NOMO-1 treated with DMSO at 0.1 percent for 48 hours (cell line): ENCODE results near the gene SYNGR4.
A peak's percentile ranks its signal among the peaks of the same experiment; 100 is the strongest.
"Not testable (repeated sequence)": the region's sequence is repeated elsewhere in the genome, so short reads cannot be mapped to it uniquely, and the experiment has no call there.

Experiments used
- DNase-seq: peaks from one replicate; lab custom pipeline; 2025; ENCODE audit not compliant: unreplicated experiment; lab: John Stamatoyannopoulos, UW

Gene SYNGR4, protein sequence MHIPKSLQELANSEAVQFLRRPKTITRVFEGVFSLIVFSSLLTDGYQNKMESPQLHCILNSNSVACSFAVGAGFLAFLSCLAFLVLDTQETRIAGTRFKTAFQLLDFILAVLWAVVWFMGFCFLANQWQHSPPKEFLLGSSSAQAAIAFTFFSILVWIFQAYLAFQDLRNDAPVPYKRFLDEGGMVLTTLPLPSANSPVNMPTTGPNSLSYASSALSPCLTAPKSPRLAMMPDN

DNA sequence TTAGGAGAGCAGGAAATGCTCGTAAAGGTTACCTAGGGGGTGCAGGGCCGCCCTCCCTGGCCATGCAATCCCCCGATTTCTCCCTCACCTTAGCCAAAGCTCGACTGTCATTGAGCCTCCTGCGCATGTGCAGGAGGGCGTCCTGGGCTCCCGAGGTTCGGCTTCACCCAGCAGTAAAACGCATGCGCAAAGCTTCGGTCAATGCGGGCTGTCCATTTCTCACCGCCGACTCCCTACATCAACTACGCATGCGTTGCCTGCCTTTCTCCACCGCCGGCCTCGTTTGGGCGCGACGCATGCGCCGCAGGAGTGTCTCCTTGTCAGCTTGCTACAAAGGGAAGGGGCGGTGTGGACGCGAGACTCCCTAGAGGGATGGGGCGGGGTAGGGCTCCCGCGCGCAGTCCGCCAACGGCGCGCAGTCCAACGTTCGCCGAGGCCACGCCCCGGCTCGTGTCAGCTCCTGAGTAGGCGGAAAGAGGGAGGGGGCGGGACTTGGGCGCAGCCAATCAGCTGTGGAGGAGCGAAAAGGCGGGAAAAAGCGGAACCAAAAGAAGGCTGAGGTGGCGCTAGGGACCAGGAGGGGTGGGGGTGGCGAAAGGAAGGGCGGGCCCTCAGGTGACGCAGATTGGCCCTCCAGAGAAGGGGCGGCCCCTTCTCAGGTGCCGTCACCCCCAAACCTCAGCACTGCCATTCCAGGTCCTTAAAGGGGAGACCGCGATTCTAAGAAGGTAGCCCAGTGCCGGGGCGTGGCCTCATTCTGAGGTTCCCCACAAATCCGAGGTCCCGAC, at the start of gene SYNGR4, which contains the start of gene TMEM143:
TSS of gene SYNGR4 (plus strand) at position 558 of the 788 bp plus-strand sequence. CDS start 1,476 bp downstream, outside the sequence.
TSS of gene TMEM143 (minus strand) at position 131 of the 788 bp plus-strand sequence. CDS start at position 111, 20 bp downstream.
- peak; percentile 100 for DNase-seq

DNA sequence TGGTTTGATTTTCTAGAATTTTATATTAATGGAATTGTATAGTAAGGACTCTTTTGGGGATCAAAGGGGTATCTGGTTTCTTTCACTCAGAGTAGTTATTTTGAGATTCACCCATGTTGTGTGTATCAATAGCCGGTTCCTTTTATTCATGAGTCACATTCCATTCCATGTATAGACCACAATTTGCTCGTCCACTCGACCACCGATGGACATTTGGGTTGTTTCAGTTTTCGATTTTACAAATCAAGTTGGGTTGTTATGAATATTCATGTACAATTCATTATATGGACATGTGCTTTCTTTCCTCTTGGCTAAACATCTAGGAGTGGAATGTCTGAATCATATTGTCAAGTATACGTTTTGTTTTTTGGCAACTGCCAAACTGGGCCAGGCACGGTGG, 48.5 kb upstream of the SYNGR4 start:
- DNase-seq = no peak

DNA sequence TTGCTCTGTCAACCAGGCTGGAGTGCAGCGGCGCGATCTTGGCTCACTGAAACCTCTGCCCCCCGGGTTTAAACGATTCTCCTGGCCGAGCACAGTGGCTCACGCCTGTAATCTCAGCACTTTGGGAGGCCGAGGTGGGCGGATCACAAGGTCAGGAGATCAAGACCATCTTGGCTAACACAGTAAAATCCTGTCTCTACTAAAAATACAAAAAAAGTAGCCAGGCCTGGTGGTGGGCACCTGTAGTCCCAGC, 46.5 kb upstream of the SYNGR4 start:
- not testable (repeated sequence) for DNase-seq

DNA sequence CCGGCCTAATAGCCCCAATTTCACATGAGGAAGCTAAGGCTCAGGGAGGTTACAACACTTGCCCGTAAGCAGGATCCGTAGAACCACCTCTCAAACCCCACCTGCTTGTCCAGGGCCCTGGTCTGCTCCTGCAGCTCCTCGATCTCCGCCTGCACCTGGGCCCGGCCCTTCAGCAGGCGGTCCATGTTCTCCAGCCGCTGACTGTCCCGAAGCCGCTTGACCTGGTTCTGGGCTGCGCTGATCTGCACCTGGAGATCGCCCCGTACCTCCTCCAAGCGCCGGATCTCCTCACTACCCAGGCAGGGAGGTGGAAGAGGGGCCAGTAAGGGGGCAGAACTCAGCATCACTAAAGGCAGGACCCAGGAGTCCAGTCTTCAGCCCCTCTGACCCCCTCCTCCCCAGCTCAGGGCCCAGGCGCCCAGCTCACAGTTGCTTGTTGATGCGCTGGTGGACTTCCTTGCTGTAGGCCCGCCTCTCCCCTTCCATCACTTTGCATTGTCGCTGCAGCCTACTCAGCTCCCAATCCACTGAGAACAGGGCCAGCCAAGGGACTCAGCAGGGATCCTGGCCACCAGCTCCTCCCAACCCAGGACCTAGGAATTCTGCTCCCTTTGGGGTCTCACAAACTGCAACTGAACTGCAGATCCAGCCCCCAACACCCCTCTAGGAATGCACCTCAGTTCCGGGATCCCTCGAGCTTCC, 45.7 kb upstream of the SYNGR4 start:
- DNase-seq = no peak

DNA sequence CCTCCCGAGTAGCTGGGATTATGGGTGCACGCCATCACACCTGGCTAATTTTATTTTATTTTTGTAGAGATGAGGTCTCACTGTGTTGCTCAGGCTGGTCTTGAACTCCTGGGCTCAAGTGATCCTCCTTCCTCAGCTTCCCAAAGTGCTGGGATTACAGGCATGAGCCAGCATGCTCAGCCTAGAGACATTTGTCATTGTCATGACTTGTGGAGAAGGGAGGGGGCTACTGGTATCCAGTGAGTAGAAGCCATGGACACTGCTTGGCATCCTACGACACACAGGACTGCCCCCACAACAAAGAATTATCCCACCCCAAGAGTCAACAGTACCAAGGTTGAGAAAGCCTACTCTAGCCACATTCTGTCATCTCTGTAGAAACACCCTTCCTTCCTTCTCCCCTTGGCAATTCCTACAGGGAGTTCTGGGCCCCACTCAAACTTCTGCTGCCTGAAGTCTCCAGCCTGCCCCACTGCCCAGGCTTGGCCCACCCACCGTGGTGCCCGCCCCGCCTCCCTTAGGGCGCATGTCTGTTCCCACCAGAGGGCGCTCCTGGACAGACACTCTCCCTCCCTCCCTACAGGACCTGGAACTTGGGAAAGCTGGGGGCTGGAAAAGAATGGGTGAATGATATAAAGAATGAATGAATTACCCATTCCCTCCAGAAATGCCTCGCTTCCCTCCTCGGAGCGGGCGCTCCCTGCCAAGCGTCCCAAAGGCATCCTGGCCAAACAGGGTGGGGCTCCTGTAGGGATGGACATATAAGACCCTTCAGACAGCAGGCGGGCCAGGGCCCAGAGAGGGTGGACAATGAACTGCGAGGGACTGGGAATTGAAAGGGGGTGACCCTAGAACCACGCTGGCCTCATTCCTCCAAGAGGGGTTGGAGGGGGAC, 44.3 kb upstream of the SYNGR4 start:
- peak; percentile 50 for DNase-seq

DNA sequence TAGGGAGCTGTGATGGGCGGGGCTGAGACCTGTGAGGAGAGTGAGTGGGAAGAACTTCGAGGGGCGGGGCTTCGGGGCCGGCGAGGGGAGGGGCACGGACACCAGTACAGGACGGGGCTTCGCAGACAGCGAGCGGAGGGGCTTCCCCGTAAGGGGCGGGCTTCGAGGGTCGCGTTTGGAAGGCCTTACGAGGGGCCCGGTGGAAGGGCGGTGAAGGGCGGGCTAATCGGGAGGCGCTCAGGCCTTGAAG, 42.9 kb upstream of the SYNGR4 start:
- peak; percentile 93 for DNase-seq

DNA sequence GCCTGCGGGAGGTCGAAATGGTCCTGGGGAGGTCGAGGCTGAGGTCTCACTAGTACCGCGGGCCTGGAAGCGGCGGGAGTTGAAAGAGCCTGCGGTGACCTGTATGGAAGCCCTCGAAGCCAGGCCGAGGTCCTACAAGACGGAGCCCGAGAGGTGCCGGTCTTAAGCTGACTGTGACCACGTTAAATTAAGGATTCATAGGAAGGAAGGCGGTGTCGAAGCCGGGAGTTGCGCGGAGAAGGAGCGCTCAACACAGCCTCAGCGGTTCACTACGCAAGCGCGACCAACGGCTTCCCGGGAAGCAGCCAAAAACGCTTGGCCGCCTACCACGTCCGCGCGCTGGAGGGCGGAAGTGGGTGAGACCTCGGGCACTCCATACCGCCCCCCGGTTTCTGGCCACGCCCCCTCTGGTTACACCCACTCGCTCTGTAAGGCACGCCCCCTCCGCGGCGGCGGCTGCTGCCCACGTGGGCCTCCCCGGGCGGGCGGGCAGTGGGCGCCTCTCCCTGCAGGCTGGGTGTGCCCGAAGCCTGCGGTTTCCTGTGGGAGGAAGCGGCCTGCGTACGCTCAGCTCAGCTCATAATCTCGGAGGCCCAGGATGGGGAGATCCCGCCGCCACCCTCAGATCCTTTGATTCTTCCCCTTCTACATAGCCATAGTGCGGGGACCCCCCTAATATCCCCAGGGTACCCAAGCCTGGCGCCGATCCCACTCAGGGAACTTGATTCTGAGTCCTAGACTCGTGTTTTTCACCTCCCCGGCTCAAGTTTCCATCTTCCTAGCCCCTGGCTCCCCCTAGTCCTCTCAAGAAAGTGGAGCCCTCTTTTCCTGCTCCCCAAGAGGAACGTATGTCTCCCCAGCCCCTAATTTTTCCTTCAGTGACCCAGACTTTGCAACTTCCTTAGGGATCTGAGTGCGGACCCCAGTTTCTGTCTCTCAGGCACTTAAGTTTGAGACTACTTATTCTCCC, 42.3 kb upstream of the SYNGR4 start:
- peak; percentile 97 for DNase-seq

DNA sequence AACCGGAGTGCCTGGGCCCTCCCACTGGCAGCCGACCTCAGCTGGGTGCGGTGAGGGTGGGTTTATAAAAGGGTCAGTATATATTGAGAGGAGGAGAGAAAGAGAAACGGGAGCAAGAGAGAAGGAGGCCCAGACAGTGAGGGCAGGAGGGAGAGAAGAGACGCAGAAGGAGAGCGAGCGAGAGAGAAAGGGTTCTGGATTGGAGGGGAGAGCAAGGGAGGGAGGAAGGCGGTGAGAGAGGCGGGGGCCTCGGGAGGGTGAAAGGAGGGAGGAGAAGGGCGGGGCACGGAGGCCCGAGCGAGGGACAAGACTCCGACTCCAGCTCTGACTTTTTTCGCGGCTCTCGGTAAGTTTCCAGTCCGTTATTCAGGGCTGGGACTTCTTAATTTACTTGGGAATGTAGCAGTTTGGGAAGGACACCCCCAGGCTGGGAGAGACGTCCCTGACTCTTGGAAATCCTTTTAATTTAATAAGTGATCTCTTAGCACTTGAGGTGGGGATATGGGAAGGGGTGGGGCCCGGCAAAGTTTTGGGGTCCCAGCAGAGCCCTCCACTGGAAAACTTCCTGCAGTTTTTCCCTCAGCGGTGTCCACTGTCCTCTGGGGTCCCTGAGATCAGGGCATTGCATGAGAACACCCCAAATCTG, 38.8 kb upstream of the SYNGR4 start, which contains the start of gene EMP3:
TSS of gene EMP3 (plus strand) at position 288 of the 646 bp plus-strand sequence. CDS start 1,293 bp downstream, outside the sequence.
- peak; percentile 91 for DNase-seq

DNA sequence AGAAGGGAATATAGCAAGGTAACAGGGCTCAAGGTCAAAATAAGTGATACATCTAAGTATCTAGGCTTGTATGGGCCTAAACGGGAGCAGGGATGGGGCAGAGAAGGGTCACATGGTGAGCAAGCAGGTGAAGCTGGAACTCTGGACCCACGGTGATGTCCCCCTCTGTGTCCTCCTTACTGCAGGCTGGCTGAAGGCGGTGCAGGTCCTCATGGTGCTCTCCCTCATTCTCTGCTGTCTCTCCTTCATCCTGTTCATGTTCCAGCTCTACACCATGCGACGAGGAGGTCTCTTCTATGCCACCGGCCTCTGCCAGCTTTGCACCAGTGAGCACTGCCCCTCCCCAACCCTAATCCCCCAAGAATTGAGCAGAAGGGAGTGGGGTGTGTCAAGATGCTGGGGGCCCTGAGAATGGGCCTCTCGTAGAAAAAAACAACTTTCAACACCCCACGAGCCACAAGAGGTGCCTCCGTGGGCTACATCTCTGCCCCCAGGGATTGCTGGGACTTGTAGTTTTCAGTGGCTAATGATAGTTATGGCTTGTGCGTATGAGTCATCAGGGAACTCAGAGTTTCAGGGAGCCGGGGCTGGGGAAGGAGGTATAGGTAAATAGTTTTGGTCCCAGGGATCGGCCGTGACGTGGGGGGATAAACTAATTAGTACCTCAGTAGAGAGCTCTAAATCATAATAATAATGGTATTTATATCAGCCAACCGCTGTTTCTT, 34.8 kb upstream of the SYNGR4 start:
- peak; percentile 57 for DNase-seq

DNA sequence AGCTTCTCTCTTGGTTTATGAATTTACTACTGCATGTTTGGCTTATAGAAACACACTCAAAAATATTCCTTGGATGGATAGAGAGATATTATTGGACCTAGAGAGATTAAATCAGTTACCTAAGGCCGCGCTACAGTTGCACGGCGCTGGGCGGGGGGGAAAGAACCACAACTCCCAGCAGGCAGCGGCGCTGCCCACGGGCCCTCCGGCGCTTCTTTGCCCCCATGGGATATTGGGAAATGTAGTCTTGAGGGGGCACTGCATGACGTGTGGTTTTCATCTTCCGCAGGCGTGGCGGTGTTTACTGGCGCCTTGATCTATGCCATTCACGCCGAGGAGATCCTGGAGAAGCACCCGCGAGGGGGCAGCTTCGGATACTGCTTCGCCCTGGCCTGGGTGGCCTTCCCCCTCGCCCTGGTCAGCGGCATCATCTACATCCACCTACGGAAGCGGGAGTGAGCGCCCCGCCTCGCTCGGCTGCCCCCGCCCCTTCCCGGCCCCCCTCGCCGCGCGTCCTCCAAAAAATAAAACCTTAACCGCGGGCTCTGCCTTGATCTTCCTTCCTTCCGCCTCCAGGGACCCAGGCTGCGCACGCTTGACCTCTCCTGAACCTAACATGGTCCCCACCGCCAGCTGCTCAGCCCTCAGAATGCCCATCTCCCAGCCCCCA, 34.0 kb upstream of the SYNGR4 start:
- DNase-seq = peak; percentile 91

DNA sequence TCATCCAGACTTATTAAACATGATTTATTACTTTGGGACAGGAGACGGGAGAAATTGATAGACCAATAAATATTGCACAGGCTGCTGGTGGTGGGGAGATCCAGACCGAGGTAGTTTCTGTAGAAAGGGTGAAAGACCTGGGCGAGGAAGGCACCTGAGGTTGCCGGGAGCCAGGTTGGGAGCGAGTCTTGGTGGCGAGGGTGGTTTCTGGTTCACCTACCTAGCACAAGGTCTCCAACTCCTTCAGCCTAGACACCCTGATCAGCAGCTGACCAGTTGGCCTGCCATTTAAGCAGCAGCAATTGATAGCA, 31.9 kb upstream of the SYNGR4 start:
- DNase-seq = no peak

DNA sequence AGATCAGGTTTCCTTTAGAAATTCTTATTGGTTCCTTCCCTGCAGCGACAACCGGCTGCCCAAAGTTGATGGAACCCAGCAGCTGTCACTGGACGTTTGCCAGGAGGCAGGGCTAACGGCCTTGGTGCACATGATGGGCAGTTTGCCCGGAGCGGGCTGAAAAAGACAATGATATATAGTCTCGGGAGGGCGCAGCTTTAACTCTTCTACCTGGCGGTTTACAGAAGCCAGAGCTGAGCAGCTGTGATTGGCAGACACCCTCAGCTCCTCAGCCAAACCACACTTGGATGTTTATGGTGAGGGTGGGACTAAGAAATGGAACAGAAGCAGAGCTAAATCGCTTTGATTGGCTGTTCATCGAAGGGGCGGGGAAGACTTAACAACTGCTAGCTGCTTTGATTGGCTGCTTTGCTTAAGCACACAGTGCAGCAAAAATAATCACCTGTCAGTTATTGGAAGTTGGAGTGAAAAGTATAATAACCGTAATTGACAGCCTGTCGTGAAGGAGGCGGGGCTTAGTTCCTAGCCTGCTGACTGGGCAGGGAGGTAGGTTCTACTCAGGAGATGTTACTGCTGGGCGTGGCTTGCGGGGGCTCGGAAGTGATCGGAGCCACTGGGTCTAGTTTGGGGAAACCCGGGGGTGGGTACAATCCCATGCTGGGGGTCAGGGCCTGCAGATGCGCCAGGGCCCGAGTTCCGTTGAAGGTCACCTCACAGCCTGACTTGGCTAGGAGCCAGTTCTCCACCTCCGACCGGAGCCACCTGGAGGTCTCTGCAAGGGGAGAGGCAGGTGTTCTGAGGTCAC, 31.3 kb upstream of the SYNGR4 start:
- DNase-seq = peak; percentile 100

DNA sequence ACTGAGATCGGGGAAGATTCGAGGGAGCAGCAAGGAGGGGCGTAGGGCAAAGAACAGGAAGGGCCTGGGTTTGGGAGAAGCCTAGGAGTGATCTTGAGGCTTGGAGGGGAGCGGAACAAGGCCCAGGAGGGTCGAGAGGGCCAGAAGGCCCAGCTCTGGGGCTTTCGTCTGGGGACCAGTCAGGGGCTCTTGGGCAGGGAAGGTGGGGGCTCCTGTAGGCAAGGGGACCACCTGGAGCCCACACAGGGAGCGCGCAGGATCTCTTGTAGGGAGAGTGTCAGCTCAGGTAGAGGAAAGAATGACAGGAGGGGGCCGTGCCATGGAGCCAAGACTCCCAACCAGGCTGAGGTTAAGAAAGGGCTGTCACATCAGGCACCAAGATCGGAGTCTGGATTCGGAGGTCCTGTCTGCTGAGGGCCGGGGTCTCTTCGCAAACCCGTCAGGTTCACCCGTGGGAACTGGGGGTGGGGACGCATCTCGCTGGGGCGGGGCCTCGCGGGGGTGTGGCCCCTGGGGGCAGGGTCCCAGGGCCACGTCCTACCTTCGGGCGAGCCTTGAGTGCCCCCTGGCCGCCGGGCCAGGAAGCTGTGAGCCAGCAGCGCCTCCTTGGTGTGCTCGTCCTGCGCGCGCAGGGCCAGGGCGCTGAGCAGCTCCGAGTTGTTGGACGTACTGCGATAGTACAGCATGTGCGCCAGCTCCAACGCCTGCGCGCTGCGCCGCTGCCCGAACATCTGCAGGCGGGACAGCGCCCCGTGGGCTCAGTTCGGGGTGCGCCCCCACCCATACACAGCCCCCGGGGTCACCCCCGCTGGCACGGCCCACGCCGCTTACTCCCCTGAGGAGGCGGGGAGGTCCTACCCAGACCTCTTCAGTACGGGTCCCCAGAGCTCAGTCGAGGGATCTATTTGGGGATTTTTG, 30.4 kb upstream of the SYNGR4 start:
- peak; percentile 91 for DNase-seq

DNA sequence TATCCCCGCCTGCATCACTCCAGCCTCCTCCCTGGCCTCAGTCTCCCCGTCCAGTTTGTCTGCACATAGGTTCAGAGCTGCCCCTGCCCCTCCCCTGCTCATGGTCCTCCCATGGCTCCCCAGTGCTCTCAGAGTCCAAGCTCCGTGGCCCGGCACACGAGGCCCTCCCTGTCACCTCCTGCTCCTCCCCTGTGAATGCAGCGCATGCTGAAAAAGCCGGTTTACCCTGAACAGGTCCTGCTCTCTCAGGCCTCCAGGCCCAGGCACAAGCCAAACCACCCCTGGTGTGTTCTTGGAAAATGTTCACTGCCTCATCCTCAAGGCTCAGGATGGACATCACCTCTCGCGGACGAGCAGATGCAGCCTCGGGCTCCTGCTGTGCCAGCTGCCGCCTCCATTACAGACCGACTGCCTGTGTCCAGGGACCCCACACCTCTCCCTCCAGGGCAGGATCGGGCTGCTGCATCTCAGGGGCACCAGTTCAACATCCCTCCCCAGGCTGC, 25.9 kb upstream of the SYNGR4 start:
- DNase-seq = no peak

DNA sequence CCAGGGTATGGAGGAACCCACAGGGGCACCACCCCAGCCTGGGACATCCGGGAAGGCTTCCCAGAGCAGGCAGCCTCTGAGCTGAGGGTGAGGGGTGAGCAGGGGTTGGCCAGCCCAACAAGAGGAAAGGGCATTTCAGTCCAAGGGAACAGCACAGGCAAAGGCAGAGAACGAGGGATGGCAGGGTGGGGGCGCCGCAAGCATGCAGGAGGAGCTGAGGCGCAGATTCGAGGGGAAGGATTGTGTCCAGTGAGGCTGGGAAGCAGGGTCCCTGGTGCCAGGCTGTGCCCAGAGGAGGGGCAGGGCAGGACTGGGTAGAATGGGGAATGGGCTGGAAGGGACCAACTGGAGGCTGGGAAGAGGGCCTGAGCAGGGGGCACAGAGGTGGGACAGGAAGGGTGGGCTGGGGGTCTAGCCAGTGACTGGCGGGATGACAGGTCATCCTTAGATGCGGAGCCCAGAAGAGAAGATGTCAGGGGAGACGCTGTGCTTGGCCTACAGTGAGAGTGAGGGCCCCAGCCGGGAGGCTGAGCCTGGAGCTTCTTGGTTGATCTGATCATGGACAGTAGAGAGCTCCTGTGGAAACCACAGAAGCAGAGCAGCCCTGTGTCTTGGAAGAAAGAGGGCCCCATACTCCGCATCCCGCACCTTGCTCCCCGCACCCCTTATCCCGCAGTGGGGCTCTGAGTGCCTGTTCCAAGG, 25.2 kb upstream of the SYNGR4 start:
- no peak for DNase-seq

DNA sequence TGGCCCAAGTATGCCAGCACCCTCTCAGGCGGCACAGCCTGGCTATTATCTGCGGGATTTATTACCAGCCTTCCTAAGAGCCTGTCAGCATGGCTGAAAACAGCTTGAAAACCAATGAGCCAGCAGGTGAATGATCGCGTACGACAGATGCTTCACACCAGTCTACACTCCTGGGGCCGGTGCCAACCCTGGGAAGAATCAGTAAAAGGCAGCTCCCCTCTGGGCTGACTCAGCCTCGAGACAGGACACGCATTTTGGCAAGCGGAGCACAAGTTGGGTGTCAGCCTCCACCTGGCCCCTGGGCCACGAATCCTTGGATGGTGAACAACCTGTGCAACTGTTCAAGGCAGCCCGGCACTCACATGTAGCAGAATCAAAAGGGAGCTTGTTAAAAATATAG, 23.2 kb upstream of the SYNGR4 start:
- no peak for DNase-seq
